ENCODE results near the gene FAM107B. TPM values are rescaled to one million over a fixed set of nuclear protein-coding genes. Genes with fewer than 3 reads are reported as not detected.

Gene FAM107B
- total and polyA plus RNA-seq, 2 of the 8 experiments (the other 6 are each of a cell fraction or from before 2014, with no cell fraction given) = 7.5 to 28.1 TPM

DNA sequence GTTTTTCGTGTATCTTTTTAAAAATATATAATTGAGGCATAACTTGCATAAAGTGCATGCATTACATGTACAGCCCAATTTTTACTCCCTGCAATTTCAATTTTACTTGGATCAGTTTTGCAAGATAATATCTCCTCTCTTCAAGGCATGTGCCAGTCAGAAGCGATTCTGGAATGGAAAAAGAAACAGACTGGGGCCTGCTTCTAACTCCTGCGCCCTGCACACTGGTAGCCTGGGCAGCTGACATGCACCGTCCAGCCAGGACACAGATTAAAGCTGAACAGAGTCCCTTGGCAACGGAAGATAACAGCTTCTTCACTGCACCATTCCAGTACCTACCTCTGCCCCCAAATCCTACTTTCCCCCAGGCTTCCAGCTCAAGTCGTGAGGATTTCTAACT is 182.1 kb downstream of the FAM107B start (continued):
- TF ChIP-seq, protein P1, sequence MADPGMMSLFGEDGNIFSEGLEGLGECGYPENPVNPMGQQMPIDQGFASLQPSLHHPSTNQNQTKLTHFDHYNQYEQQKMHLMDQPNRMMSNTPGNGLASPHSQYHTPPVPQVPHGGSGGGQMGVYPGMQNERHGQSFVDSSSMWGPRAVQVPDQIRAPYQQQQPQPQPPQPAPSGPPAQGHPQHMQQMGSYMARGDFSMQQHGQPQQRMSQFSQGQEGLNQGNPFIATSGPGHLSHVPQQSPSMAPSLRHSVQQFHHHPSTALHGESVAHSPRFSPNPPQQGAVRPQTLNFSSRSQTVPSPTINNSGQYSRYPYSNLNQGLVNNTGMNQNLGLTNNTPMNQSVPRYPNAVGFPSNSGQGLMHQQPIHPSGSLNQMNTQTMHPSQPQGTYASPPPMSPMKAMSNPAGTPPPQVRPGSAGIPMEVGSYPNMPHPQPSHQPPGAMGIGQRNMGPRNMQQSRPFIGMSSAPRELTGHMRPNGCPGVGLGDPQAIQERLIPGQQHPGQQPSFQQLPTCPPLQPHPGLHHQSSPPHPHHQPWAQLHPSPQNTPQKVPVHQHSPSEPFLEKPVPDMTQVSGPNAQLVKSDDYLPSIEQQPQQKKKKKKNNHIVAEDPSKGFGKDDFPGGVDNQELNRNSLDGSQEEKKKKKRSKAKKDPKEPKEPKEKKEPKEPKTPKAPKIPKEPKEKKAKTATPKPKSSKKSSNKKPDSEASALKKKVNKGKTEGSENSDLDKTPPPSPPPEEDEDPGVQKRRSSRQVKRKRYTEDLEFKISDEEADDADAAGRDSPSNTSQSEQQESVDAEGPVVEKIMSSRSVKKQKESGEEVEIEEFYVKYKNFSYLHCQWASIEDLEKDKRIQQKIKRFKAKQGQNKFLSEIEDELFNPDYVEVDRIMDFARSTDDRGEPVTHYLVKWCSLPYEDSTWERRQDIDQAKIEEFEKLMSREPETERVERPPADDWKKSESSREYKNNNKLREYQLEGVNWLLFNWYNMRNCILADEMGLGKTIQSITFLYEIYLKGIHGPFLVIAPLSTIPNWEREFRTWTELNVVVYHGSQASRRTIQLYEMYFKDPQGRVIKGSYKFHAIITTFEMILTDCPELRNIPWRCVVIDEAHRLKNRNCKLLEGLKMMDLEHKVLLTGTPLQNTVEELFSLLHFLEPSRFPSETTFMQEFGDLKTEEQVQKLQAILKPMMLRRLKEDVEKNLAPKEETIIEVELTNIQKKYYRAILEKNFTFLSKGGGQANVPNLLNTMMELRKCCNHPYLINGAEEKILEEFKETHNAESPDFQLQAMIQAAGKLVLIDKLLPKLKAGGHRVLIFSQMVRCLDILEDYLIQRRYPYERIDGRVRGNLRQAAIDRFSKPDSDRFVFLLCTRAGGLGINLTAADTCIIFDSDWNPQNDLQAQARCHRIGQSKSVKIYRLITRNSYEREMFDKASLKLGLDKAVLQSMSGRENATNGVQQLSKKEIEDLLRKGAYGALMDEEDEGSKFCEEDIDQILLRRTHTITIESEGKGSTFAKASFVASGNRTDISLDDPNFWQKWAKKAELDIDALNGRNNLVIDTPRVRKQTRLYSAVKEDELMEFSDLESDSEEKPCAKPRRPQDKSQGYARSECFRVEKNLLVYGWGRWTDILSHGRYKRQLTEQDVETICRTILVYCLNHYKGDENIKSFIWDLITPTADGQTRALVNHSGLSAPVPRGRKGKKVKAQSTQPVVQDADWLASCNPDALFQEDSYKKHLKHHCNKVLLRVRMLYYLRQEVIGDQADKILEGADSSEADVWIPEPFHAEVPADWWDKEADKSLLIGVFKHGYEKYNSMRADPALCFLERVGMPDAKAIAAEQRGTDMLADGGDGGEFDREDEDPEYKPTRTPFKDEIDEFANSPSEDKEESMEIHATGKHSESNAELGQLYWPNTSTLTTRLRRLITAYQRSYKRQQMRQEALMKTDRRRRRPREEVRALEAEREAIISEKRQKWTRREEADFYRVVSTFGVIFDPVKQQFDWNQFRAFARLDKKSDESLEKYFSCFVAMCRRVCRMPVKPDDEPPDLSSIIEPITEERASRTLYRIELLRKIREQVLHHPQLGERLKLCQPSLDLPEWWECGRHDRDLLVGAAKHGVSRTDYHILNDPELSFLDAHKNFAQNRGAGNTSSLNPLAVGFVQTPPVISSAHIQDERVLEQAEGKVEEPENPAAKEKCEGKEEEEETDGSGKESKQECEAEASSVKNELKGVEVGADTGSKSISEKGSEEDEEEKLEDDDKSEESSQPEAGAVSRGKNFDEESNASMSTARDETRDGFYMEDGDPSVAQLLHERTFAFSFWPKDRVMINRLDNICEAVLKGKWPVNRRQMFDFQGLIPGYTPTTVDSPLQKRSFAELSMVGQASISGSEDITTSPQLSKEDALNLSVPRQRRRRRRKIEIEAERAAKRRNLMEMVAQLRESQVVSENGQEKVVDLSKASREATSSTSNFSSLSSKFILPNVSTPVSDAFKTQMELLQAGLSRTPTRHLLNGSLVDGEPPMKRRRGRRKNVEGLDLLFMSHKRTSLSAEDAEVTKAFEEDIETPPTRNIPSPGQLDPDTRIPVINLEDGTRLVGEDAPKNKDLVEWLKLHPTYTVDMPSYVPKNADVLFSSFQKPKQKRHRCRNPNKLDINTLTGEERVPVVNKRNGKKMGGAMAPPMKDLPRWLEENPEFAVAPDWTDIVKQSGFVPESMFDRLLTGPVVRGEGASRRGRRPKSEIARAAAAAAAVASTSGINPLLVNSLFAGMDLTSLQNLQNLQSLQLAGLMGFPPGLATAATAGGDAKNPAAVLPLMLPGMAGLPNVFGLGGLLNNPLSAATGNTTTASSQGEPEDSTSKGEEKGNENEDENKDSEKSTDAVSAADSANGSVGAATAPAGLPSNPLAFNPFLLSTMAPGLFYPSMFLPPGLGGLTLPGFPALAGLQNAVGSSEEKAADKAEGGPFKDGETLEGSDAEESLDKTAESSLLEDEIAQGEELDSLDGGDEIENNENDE (IDR thresholded peaks at IDR 0.05; ENCODE audit: insufficient replicate concordance, low read length) = no peak
- TF ChIP-seq RFX5 (IDR thresholded peaks at IDR 0.05; ENCODE audit: borderline replicate concordance, low read depth, low read length) (no peak), HDAC2 (IDR thresholded peaks at IDR 0.05; ENCODE audit: borderline replicate concordance in 1 of 2, low read depth in 2 of 2, low read length in 2 of 2) (no peak)
- TF ChIP-seq, protein P2, sequence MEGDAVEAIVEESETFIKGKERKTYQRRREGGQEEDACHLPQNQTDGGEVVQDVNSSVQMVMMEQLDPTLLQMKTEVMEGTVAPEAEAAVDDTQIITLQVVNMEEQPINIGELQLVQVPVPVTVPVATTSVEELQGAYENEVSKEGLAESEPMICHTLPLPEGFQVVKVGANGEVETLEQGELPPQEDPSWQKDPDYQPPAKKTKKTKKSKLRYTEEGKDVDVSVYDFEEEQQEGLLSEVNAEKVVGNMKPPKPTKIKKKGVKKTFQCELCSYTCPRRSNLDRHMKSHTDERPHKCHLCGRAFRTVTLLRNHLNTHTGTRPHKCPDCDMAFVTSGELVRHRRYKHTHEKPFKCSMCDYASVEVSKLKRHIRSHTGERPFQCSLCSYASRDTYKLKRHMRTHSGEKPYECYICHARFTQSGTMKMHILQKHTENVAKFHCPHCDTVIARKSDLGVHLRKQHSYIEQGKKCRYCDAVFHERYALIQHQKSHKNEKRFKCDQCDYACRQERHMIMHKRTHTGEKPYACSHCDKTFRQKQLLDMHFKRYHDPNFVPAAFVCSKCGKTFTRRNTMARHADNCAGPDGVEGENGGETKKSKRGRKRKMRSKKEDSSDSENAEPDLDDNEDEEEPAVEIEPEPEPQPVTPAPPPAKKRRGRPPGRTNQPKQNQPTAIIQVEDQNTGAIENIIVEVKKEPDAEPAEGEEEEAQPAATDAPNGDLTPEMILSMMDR (IDR thresholded peaks at IDR 0.05; ENCODE audit: control extremely low read depth in 1 of 3, insufficient read depth in 1 of 3, low read depth in 1 of 3, low read length in 3 of 3) = no peak

Data from H1 (cell line).